ENCODE results near the gene TRIP13. TPM values are rescaled to one million over a fixed set of nuclear protein-coding genes. Genes with fewer than 3 reads are reported as not detected.

TRIP13 gene
- total RNA-seq, 1 experiment from 2014 or later = 82.0 TPM

DNA sequence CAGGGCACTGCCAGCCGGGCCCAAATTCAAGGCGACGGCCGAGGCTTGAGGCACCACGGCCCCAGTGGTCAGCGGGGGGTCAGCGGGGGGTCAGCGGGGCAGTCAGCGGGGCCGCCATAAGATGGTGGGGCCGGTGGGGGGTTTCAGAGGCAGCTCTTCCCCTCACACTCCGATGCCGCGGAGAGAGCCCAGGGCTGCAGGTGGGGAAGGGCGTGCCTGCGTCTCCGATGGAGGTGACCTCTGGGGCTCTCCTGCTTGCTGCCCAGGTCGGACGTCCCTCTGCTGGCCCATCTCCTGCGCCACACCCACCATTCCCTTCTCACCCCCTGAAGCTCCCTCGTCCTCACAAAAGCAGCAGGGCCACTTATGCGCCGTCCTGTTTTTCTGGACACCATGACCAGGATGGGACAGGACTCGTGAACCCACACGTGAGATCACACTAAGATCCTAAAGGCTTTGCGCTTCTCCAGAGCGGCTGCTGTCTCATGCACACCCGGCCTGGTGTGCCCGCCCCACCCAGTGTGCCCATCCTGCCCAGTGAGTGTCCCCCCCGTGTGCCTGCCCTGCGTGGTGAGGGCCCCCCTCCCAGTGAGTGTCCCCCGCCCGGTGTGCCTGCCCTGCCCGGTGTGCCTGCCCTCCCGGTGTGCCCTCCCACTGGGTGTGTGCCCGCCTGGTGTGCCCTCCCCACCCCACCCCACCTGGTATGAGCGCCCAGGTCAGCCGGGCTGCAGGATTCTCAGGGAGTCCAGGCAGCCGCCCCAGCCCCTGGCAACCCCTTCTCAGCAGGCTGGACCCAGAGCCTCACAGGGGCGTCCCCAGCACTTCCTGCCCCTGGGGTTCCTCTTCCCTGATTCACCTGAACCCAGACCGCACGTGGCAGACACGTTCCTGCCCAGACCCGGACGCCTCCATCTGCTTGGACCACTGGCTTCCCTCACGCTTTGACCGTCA is 67.2 kb downstream of the TRIP13 start:
- H3K9me3 ChIP-seq = no peaks in the 10 kb centered on the region
- no peak for DNase-seq
- no peak overlapping the region for H3K4me3 ChIP-seq
- H3K36me3 ChIP-seq = no peaks in the 10 kb centered on the region
- H3K27me3 ChIP-seq = no peaks in the 10 kb centered on the region

DNA sequence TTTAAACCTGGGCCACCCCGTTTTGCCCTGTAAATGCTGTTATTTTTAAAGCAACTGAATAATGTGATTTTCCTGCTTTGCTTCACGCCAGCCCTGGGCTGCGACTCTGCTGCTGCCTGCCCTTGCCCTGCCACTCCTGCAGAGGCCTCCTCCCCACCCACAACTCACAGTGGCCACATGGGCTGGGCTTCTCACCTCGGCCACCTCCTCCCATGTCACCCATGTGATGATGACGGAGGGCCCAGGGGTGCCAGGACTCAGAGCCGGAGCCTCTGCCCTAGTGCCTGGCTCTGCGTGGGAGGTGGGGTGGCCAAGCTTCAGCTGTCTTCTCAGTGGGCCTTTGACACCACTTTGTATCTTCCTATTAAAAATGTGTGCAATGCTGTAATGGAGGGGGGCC is 67.9 kb downstream of the TRIP13 start:
- H3K27me3 ChIP-seq = no peaks in the 10 kb centered on the region

DNA sequence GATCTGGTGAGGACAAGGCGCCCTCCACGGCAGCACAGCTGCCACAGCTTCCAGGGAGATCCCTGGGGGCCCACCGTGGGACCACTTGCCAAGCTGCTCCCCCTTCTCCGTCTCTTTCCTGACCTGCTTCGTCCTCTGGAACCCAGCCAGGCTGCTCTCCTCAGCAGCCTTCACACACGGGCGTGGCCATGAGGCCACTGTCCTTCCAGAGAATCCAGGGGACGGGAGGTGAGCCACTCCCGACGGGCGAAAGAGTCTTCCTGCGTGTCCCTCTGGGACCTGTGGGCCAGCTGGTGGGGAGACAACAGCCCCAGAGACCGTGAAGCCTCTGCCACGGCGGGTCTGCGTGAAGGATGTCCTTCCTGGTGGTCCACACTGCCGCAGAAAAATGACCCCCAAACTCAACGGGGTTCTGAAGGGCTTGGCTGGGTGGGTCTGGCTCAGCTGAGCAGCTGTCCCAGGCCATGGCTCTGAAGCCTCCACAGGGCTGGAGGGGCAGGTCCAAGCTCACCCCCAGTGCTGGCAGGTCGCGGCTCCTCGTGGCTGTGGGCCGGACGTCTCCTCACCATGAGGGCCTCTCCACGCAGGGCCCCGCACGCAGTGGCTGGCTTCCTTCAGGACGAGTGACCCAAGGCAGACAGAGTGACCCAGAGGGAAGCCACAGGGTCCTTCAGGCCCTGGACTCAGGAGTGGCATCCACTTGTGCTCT is 68.5 kb downstream of the TRIP13 start:
- Histone ChIP-seq H3K4me3 (no peak overlapping the region), H3K36me3 (no peaks in the 10 kb centered on the region), H3K9me3 (no peaks in the 10 kb centered on the region), H3K27me3 (no peaks in the 10 kb centered on the region)
- no peak for DNase-seq

More for the DNA sequence above, 67.9 kb downstream of the TRIP13 start:
- Histone ChIP-seq H3K4me3 (no peak overlapping the region), H3K9me3 (no peaks in the 10 kb centered on the region), H3K36me3 (no peaks in the 10 kb centered on the region)
- DNase-seq = no peak

DNA sequence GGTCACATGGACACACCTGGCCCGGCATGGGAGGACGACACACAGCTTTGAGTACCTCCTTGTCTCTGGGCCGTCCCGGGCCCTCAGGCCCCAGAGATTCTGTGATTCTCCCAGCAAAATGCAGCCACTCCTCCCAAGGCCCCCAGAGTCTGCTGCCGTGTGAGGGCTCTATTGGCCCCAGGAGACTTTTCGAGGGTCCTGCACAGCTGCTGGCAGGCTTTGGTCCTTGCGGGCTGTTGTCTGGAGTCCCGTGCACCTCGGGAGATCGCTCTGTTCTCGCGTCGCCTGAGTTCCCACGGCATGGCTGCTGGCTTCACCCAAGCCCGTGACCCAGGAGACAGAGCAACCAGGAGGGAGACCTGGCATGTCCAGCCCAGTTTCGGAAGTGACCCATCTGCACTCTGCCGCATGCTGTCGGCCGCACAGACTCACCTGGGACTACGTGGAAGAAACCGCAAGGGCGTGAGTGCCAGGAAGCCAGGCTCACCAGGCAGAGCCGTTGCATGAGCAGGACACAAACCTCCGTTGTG is 69.1 kb downstream of the TRIP13 start:
- Histone ChIP-seq H3K36me3 (no peaks in the 10 kb centered on the region), H3K9me3 (0 out of 2 replicates have a peak, but pooled peaks cover under 1% of the 10 kb centered on the region), H3K4me3 (no peak overlapping the region), H3K27me3 (no peaks in the 10 kb centered on the region)
- DNase-seq = no peak

DNA sequence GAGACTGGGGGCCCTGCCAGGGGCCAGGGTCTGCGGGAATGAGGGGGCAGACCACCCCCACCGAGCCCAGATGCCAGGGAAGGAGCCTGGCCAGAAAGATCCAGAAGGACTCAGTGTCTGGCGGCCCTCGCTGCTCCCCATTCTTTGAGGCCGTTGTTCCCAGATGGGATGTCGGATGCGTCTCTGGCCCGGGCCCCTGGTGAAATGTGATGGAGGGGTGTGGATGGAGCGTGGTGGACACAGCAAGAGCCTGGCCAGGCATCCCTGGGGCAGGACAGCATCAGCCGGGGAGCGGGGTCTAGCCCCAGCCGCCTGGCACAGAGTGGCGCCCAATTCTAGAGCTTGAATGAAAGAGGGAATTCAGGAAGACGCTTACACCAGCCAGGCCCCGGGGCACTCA is 69.7 kb downstream of the TRIP13 start:
- no peaks in the 10 kb centered on the region for H3K27me3 ChIP-seq

DNA sequence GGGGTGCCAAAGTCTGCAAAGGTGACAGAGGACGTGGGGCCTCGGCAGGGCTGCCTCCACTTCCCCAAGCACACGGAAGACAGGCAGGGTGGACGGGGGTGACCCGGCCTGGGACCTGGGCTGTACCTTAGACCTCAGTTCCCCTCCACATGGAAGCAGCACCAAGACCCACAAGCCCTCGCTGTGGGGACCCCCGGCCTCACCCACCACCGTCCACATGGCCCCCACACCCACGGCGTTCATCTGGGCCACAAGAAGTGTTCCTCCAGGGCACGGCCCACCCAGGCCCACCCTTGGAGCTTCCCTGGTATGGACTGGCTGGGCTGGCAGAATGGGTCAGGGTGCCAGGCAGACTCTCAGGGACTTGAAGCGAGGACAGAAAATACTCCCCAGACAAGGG is 70.1 kb downstream of the TRIP13 start:
- DNase-seq = no peak
- H3K27me3 ChIP-seq = no peaks in the 10 kb centered on the region
- H3K36me3 ChIP-seq = no peaks in the 10 kb centered on the region
- 0 out of 2 replicates have a peak, but pooled peaks cover 4% of the 10 kb centered on the region for H3K9me3 ChIP-seq
- no peak overlapping the region for H3K4me3 ChIP-seq

More for the DNA sequence above, 69.7 kb downstream of the TRIP13 start:
- DNase-seq = no peak
- Histone ChIP-seq H3K36me3 (no peaks in the 10 kb centered on the region), H3K9me3 (0 out of 2 replicates have a peak, but pooled peaks cover 4% of the 10 kb centered on the region), H3K4me3 (no peak overlapping the region)

DNA sequence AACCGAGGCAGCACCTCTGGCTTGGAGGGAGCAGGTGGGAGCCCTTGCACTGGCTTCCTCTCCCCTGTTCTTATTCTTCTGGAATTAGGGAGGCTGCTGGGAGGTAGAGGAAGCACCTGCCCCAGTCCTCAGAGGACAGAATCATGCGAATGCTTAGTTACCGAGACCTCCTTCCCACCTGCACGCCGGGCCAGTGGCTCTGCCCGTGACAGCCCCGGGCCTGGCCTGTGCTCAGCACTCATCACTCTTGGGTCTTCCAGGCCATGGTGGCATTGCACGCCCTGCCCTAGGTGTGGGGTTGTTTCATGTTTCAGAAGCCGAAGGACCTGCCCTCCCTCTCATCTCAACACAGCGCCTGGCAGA is 70.6 kb downstream of the TRIP13 start:
- H3K27me3 ChIP-seq = no peaks in the 10 kb centered on the region
- no peaks in the 10 kb centered on the region for H3K36me3 ChIP-seq
- DNase-seq = no peak

DNA sequence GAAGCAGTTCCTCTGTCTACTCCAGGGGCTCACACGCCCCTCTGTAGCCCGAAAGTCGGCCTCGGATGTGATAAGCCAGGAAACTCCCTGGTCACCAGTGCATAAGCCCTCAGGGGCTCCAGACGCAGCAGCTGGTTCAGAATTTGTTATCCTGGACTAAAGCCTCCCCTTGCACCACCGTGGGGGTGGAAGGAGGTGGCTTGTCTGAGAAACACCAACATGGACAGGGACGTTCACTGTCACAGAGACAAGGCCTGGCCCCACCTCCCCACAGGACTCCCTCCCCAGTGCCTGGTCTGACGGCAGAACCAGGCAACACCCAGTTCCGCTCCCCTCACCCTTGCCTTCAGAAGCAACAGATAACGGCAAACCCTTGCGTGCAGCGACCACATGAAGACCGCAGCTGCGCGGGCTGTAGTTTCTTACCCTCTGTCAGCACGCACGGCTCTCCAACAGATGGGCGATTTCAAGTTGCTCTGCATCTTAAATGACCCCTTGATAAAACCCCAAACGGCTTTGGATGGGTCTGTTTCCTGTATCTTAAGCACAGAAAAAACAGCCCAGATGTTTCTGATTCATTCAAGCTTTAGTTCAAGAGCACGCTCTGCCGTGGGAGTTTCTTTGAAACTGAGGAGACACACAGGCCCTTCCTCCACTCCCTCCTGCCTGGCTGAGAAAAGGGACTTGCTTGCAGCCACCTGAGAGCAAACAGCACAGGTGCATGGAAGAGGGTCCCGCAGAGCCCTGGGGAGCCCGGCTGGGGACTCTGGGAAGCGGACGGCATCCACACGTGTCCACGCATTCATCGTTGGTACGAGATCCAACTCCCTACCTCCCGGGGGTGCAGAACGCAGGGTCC is 71.2 kb downstream of the TRIP13 start:
- Histone ChIP-seq H3K9me3 (0 out of 2 replicates have a peak, but pooled peaks cover 4% of the 10 kb centered on the region), H3K4me3 (no peak overlapping the region), H3K27me3 (no peaks in the 10 kb centered on the region), H3K36me3 (no peaks in the 10 kb centered on the region)
- DNase-seq = peak; percentile 68

More for the DNA sequence above, 70.6 kb downstream of the TRIP13 start:
- H3K4me3 ChIP-seq = no peak overlapping the region
- H3K9me3 ChIP-seq = 0 out of 2 replicates have a peak, but pooled peaks cover 4% of the 10 kb centered on the region

DNA sequence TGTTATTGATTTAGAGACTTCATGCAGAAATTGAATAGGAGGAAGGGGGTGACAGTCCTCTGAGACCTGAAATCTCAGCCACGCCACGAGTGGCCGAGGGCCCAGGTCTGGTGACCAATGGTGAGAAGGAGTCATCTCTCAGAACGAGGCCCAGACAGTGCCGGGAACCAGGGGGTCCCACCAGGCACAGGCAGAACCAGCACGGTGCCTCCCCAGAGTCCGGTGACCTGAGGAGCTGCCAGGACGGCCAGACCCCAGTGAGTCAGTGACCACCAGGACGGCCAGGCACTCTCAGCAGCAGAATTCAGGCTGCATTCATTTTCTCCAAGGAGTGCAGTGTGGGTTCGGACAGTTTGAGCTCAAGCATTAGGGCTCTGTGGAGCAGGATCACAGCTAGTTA is 72.1 kb downstream of the TRIP13 start:
- H3K9me3 ChIP-seq = 0 out of 2 replicates have a peak, but pooled peaks cover 4% of the 10 kb centered on the region
- no peak for DNase-seq
- H3K36me3 ChIP-seq = no peaks in the 10 kb centered on the region
- H3K27me3 ChIP-seq = no peaks in the 10 kb centered on the region
- no peak overlapping the region for H3K4me3 ChIP-seq

DNA sequence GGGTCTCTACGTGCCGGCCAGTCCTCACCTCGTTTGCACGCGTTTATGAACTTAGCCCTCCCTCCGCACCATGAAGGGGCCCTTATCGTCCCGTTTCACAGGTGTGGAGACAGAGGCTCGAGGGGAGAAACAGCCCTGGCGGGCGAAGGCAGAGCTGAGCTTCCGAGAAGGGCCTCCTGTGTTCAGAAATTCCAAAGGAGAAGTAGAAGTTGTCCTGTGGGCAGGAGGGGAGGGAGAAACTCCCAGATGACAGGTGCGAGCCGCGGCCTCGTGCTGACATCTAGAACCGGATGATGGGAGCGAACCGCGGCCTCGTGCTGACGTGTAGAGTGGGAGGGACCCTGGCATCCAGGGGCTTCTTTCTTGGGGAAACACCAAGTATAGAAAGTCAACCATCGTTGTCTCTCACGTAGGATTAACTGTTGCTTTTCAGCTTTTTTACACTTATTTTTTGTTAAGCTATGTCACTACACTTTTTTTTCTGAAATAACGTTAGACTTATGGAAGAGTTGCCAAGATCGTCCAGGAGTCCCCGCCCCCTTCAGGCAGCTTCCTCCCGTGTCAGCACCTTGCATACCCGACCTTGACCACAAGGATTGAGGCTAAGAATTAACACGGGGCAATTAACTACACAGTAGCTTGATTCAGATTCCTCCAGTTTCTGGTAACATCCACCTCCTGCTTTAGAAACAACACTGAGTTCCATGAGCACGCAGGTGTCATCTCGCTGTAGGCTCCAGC is 73.1 kb downstream of the TRIP13 start:
- Histone ChIP-seq H3K27me3 (no peaks in the 10 kb centered on the region), H3K4me3 (no peak overlapping the region), H3K9me3 (0 out of 2 replicates have a peak, but pooled peaks cover 4% of the 10 kb centered on the region), H3K36me3 (no peaks in the 10 kb centered on the region)
- no peak for DNase-seq

DNA sequence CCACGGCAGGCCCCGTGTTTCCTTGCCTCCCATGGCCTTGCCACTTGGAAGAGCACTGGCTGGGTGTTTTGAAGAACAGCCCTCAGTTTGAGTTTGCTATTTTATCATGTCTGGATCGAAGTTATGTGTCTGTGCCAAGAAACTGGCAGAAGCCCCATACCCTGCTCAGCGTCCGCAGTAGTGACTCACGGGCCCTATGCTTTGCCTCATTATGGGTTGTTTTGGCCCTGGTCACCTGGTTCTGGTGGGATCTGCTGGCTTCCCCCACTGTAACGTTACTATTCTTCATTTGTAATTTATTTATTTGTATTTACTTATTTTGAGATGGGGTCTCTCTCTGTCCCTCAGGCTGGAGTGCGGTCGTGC is 73.6 kb downstream of the TRIP13 start:
- peaks cover 4% of the 10 kb centered on the region; the same call in 1 of the 2 replicates for H3K9me3 ChIP-seq
- H3K4me3 ChIP-seq = no peak overlapping the region
- DNase-seq = no peak
- H3K36me3 ChIP-seq = no peaks in the 10 kb centered on the region
- H3K27me3 ChIP-seq = no peaks in the 10 kb centered on the region

DNA sequence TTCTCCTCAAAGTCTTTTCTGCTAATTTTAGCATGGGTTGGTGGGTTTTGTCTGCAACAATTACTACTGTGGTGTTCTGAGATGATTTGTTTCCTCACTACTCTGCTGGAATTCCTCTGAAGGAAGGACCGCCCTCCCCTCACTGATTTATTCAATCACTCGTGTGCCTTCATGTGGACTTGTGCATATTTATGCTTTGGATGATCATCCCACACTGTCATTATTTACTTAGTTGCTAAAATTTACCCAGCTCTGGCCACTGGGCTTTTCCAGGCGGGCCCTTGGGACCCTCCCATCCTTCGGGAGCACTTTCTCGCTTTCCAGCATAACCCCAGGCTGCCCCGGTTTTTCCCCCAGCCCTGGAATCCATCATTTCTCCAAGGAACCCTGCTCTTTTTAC is 74.3 kb downstream of the TRIP13 start:
- H3K36me3 ChIP-seq = no peaks in the 10 kb centered on the region
- peaks cover 4% of the 10 kb centered on the region; the same call in 1 of the 2 replicates for H3K9me3 ChIP-seq
- no peak for DNase-seq
- H3K27me3 ChIP-seq = no peaks in the 10 kb centered on the region
- no peak overlapping the region for H3K4me3 ChIP-seq

Measured in MG63 (cell line).